ENCODE results near the gene PTPRD.

Gene PTPRD

GRCh38 chr9:8364026-8364752, 2248.6 kb downstream of the PTPRD start:
- Histone ChIP-seq H3K27ac (ENCODE audit: low read depth, low read length) (no peak overlapping the region), H3K27me3 (ENCODE audit: low read length) (no peaks in the 10 kb centered on the region), H3K4me2 (ENCODE audit: low read depth, low read length, poor library complexity, severe bottlenecking) (no peak overlapping the region), H3K4me3 (ENCODE audit: insufficient read depth, low read length, poor library complexity, severe bottlenecking) (no peak overlapping the region), H4K20me1 (ENCODE audit: low read depth, low read length) (no peaks in the 10 kb centered on the region), H3K79me2 (ENCODE audit: insufficient read depth, low read length) (no peaks in the 10 kb centered on the region), H3K9me3 (ENCODE audit: insufficient read depth, low read length) (no peaks in the 10 kb centered on the region), H3F3A (ENCODE audit: insufficient read depth) (no peaks in the 10 kb centered on the region), H3K9me2 (replicated peaks; ENCODE audit: insufficient read depth, low read length) (no peaks in the 10 kb centered on the region), H3K36me3 (ENCODE audit: low read length) (no peaks in the 10 kb centered on the region), H3K9ac (ENCODE audit: low read length) (no peak overlapping the region), H2AFZ (ENCODE audit: low read depth, low read length, severe bottlenecking) (no peak overlapping the region)
- TF ChIP-seq EZH2phosphoT487 (conservative IDR thresholded peaks at IDR 0.05; ENCODE audit: low read length), result no peak
- no peak for TF ChIP-seq CTCF (IDR thresholded peaks at IDR 0.05; ENCODE audit: insufficient read depth, low read length, poor library complexity, severe bottlenecking)

DNA sequence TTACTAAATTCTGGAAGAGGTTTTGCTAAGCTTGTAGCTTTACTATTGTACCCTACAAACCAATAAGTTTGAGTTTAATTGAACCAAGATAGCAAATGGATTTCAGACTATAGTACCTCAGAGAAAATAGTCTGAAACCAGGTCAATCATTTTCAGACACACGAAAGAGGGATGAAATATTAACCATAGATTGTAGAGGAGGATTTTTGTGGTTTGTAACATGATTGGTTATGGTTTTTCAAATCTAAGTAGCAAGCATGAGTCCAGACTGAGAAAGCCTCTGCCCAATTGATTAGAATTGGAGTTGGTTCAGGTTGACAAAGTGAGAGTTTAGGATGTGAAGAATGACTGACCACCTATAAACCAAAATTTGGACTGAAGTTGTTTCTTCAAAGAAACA, 2250.6 kb downstream of the PTPRD start:
- H3K36me3 ChIP-seq (ENCODE audit: low read length), result no peaks in the 10 kb centered on the region
- H3K4me3 ChIP-seq (ENCODE audit: insufficient read depth, low read length, poor library complexity, severe bottlenecking), result no peak overlapping the region
- no peaks in the 10 kb centered on the region for H3K9me2 ChIP-seq (replicated peaks; ENCODE audit: insufficient read depth, low read length)
- no peak for TF ChIP-seq CTCF (IDR thresholded peaks at IDR 0.05; ENCODE audit: insufficient read depth, low read length, poor library complexity, severe bottlenecking)
- TF ChIP-seq EZH2phosphoT487 (conservative IDR thresholded peaks at IDR 0.05; ENCODE audit: low read length), result no peak
- H3K9me3 ChIP-seq (ENCODE audit: insufficient read depth, low read length), result no peaks in the 10 kb centered on the region
- no peaks in the 10 kb centered on the region for H3K79me2 ChIP-seq (ENCODE audit: insufficient read depth, low read length)
- no peak overlapping the region for H2AFZ ChIP-seq (ENCODE audit: low read depth, low read length, severe bottlenecking)
- H3K4me2 ChIP-seq (ENCODE audit: low read depth, low read length, poor library complexity, severe bottlenecking), result no peak overlapping the region
- H4K20me1 ChIP-seq (ENCODE audit: low read depth, low read length), result no peaks in the 10 kb centered on the region
- no peak overlapping the region for H3K27ac ChIP-seq (ENCODE audit: low read depth, low read length)
- H3K9ac ChIP-seq (ENCODE audit: low read length), result no peak overlapping the region
- H3F3A ChIP-seq (ENCODE audit: insufficient read depth), result no peaks in the 10 kb centered on the region
- no peaks in the 10 kb centered on the region for H3K27me3 ChIP-seq (ENCODE audit: low read length)

- no peak overlapping the region for H3K9ac ChIP-seq (ENCODE audit: low read length)
- no peaks in the 10 kb centered on the region for H3K9me3 ChIP-seq (ENCODE audit: insufficient read depth, low read length)
- H3F3A ChIP-seq (ENCODE audit: insufficient read depth), result no peaks in the 10 kb centered on the region
- no peaks in the 10 kb centered on the region for H3K79me2 ChIP-seq (ENCODE audit: insufficient read depth, low read length)
- H3K27me3 ChIP-seq (ENCODE audit: low read length), result no peaks in the 10 kb centered on the region
- no peak overlapping the region for H3K4me3 ChIP-seq (ENCODE audit: insufficient read depth, low read length, poor library complexity, severe bottlenecking)
- H4K20me1 ChIP-seq (ENCODE audit: low read depth, low read length), result no peaks in the 10 kb centered on the region
- TF ChIP-seq CTCF (IDR thresholded peaks at IDR 0.05; ENCODE audit: insufficient read depth, low read length, poor library complexity, severe bottlenecking) (no peak), EZH2phosphoT487 (conservative IDR thresholded peaks at IDR 0.05; ENCODE audit: low read length) (no peak)
- no peak overlapping the region for H2AFZ ChIP-seq (ENCODE audit: low read depth, low read length, severe bottlenecking)
- no peaks in the 10 kb centered on the region for H3K9me2 ChIP-seq (replicated peaks; ENCODE audit: insufficient read depth, low read length)
- no peak overlapping the region for H3K27ac ChIP-seq (ENCODE audit: low read depth, low read length)
- H3K36me3 ChIP-seq (ENCODE audit: low read length), result no peaks in the 10 kb centered on the region
- no peak overlapping the region for H3K4me2 ChIP-seq (ENCODE audit: low read depth, low read length, poor library complexity, severe bottlenecking)
Measured at GRCh38 chr9:8361364-8361763, 2251.4 kb downstream of the PTPRD start.
